Stimulated activated CD8-positive, alpha-beta memory T cell treated with anti-CD3 and anti-CD28 coated beads, Interleukin-7, amount 100 ng/mL, for 4 hours (primary cell): Measurements from ENCODE around the gene LSAMP.

Experiments used
- DNase-seq, 2 donors: peaks; one replicate each; pipeline ENCODE4 v3.0.0-alpha.2; 2020; ENCODE audit warnings: low read depth in 2 of 2

The LSAMP gene

DNA sequence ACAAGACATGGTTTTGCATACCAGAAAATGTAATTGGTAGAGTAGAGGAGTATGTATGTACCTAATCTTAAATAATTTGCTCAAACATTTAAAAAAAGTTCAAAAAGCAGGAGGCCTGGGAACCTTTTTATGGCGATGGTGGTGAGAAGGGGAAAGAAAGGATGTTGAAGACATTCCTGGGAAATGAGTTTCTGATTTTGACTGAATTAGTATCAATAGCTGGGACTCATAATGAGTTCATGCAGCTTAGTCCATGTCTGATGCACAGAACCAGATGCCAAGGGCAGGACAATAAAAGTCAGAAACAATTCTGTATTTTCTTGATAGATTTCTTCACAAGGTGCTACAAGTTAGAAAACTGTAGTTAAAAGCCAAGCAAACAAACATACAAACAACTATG is 426.6 kb downstream of the LSAMP start:
- no peak for DNase-seq

DNA sequence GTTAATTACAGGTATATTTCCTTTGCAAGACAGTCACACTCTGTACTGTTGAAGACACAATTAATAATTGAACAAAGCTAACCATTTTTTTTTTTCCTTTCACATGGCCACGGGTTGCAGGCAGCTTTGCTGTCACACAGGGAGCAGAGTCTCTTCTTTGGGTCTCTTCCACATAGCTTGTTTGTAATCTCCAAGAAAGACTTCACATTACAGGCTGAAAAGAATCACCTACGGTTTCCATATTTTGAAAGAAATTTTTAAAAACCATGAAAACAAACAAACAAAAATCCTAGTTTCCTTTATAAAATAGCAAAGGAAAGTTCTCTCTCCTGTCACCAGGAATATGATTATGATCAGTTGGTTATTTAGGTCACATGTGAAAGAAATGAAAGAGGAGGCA is 429.4 kb downstream of the LSAMP start:
- no peak for DNase-seq

DNA sequence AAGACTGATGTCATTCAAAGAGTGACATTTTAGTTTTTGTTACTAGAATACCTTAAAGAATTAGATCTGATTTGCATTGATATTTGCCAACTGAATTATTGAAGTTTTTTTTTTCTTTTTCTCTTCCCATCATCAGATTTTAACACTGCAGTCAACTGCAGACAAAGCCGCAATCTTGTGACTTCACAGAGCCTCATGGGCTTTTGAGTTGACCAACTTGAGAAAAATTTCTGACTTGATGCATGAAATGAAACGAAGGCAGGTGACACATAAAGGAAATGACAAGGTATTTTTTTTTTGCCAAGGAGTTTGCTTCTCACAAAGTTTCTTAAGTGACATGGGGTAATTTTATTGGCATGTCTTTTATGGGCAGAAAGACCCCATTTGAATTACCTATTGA is 438.3 kb downstream of the LSAMP start:
- no peak for DNase-seq

DNA sequence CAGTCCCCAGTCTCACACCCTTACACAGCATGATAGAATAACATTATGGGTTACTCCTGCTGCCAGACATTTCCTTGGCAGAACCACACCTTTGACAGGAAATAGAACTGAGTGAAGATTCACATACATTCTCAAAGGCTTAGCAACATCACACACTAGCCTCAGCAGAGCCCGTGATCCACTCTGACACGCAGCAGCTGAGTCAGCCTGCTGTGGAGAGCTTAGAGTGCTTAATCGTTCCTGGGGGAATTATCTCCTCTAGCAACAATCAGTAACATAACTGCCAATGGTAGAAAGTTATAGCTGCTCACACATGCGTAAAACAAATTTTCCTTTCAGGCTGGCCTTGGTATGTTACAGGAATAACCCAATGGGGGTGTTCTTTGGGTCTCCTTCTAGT is 439.9 kb downstream of the LSAMP start:
- no peak for DNase-seq

DNA sequence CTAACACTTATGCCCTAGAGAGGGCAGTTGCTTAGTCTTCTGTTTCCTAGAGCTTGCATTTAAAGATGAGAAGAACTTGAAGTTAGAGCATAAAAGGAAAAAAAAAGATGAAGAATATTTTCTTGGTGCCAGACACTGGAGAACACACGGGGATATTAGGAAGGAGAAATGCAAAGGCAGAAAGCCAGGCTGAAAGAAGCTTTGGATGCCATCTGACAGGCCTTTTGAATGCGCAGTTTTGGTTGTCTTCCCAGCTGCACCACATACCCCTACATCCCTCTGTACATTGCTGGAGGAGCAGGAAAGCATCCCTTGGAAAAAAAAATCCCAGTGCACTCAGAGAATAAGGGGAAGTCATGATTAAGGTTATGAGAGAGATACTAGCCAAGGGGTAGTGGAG is 443.1 kb downstream of the LSAMP start:
- no peak for DNase-seq

DNA sequence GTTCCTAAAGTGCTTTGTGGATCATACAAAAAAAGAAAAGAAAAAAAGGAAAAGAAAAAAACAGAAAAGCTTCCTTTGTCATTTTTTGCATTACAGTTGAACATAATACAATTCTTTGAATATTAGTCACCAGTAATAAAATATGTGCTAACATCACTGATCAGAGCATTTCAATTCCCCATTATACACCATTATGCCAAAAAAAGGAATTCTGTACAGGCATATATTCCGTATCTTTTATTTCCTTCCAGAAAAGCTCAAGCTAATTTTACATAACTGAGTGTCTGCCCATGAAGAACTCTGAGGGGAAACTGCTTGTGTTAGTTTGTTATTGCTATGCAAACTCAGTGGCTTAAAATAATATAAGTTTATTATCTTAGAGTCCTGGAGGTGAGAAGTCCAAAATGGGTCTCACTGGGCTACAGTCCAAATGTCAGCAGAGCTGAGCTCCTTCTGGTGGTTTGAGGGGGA is 444.1 kb downstream of the LSAMP start:
- DNase-seq, result no peak

DNA sequence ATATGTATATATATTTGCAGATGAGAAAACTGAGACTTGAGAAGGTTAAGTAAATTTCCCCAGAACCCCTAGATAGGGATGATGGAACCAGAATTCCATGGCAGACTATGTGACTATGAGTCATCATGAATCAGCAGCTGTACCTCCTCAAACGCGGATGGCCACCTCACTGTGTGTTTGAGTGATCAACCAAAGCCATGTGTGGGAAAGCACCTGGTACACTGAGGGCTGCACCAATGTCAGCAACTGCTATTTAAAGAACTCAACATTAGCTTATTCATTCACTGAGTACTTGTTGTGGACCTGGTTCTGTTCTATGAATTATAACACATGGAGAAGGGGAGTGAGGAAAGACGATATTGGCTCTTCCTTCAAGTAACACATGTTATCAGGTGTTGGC is 445.0 kb downstream of the LSAMP start:
- no peak for DNase-seq

DNA sequence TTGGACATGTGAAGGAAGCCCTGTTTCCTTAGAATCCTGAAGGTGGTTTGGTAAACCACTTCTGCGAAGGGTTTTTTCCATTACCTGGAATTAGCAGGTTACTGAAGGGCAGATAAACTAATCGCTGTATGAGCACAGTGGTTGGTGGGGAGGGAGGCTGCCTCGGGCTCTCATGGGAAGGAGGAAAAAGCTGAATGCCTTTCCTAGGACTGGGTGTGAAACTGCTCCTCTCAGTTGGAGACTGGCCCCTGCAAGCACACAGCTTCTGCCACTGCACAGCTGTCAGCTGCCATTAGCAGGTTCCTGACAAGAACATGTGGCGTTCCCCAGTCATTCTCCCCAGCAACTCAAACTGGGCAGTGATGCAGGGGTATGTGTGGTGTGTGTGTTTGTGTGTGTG is 445.7 kb downstream of the LSAMP start:
- DNase-seq, result no peak

DNA sequence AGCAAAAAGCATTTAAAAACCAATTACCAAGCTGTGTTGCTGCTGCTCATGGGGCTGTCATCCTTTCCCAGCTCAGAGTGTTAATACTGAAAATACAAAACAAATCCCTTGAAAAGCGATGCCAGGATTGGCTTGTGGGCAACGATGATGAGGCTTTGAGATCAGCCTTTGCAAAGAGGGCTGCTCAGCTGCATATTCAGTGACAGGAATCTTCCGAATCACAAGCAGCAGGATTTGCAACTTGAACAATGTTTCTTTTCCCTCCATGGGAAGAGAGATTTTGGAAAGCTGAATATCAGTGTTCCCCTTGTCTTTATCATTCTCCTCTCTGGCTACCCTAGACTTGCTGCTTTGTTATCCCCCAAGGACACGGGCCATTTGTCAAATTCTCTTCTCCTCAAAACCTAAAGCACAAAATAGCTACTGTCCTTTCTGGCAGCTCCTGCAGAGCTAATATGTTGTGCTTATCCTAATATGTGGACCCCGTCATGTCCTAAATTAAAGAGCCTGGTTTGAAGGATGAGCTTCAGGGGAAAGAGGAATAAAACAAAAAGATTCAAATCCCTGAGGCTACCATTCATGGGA is 446.2 kb downstream of the LSAMP start:
- no peak for DNase-seq

DNA sequence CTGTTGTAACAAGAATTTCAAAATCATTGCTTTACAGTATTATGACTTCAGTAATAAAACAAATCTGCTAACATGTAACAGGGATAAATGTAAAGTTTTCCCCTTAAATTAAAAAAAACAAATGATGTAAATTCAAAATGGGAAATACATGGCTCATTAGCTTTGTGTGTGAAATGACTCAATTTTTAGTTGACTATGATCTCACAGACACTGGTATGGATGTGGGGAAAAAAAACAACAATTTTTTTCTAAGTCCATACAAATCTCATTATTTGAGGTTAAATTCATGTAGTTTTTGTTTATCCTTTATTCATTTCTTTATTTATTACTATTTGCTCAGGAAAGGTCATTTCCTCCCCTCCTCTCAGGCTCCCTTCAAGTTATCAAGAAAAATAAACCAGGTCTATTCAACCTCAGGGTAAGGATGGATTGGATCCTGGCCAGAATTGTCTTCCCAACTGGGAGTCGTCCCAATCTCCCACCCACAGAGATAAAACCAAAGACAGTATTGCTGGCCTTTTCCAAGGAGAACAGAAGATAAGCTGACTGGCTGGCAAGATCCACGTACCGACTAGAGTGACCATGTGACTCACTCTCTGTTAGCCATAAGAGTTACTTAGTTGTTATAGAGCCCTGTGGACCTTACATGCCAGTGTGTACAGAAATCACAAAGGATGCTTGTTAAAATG is 448.7 kb downstream of the LSAMP start:
- DNase-seq, result no peak

DNA sequence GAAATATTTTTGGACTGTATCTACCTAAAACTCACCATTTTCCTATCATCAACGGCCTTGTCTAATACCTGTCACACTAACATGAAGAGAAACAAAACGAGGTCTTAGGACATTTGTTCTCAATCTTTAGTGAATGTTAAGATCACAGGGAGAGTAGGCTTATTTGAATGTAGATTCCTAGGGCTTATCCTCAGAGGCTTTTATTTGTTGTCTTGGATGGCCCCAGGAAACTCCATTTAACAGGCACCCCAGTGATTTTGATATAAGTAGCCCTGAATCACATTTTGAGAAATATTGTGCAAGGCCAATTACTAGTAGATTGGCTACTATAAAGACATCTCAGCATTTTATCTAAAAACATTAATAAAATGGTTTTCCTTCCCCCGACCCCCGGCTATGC is 454.6 kb downstream of the LSAMP start:
- no peak for DNase-seq

DNA sequence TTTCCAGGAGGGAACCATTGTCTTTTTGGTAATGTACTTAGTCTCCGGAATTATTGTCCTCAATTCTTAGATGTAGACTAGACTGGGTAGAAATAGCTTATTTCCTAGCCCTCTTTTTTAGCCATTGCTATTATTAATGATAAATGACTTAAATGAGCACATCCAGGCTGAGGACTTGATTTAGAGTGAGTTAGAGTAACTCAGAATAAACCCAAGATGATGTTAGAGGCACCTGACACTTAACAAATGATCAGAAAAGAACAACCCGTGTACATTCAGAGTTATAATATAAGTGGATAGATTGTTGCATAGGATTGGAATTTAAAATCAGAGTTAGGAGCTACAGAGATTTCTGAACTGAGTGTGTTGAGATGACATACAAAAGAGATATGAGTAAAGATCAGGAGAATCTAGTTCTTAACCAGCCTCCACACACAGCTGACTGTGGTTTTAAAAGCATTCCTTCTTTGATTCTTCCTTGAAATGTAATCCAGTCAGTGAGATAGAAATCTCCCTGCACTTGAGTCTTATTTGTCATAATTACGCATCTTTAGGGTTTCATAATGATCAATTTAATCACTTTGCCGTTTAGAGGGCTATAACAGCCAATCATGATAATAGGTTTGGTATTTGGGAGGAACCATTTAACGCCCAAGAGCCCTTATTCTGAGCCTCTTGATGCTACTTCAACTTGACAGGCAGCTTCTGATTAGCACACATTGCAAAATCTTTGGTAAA is 455.4 kb downstream of the LSAMP start:
- no peak for DNase-seq

DNA sequence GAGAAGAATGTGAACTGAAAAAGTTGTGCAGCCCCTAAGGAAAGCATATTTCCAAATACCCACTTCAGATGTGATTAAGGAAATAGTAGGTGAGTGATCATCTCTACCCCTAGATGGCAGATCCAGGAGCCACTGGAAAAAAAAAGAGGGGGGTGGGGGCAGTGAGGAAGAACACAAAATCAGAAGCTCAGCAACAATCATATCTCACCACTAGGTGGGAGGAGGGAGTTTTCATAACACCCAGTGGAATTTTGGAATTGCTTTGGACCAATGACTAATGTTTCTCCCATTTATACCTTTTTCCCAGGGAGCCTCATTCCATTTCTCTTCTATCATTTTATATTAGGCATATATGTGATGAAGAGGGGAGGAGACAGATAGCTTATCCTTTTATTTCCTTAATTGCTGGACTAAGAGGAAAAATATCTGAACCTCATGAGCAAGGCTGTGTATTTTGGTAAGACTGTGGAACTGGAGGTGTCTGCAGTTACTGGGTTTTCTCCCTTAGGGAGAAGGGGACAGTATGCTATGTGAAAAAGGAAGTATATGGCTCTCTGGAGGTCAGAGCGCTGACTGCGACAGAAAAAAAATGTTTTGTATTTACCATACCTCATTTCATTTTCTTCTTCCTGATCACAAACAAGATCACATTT is 458.6 kb downstream of the LSAMP start:
- no peak for DNase-seq

DNA sequence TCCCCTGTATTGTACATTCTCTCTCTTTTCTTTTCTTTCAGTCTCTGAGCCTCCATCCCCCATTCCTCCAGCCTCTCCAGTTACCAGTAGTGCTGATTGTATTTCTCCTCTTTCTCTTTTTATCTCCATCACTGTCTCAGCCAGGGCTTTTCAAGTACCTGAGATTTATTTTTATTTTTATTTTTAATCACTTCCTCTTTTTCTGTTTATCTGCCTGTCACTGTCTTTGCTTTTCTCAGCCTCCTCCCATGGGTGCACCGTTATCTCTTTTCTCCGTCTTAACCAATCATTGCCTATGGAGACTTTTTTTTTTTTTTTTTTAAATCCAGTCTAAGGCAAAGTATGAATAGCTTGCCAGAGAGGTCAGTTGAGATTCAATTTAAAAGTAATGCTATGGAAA is 462.7 kb downstream of the LSAMP start:
- DNase-seq, result no peak

DNA sequence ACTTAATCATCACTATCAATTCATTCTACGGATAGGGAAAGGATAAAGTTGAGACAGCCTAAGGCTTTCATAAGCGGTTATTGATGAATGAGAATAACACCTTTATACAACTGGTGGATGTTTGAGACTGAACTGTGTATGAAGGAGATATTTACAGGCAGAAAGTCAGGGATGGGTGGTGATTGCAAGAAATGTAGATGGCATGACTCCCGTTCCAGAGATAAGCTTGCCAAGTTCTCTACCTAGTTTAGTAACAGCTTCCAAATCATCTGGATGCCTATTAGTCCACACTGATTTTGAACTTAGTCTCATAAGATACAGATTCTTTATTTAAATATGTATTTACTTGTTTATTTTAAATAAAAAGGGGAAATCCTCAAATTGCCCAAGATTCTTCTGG is 463.2 kb downstream of the LSAMP start:
- DNase-seq, result no peak

DNA sequence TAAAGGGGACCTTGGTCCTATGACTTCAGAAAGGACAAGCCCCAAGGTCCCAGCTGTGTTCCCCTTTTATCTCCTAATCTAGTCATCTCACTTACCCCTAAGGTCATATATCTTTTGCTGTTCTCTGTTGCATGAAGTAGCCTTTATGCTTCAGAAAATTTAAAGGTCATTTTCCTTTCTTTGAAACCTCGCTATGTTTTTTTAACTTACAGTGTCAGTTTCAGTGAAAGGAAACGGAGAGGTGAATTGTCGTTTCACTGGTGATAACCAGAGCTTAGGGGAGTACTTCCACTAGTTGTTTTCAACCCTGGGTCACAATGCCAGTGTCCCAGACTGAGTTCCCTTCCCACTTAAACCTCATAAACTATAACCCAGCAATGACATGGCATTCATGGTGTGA is 464.6 kb downstream of the LSAMP start:
- no peak for DNase-seq

DNA sequence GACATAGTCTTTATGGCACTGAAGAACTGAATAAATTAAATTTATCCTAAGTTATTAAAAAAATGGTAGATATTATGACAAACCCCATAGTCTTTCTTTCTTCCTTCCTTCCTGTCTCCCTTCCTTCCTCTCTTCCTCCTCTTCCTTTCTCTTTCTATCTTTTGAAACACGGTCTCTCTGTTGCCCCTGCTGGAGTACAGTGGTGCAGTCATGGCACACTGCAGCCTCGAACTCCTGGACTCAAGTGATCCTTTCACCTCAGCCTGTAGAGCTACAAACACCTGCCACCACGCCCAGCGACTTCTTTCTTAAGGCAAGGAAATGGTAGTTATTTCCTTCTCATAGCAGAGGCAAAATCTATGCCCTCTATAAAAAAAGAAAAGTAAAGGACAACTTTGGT is 467.4 kb downstream of the LSAMP start:
- no peak for DNase-seq

DNA sequence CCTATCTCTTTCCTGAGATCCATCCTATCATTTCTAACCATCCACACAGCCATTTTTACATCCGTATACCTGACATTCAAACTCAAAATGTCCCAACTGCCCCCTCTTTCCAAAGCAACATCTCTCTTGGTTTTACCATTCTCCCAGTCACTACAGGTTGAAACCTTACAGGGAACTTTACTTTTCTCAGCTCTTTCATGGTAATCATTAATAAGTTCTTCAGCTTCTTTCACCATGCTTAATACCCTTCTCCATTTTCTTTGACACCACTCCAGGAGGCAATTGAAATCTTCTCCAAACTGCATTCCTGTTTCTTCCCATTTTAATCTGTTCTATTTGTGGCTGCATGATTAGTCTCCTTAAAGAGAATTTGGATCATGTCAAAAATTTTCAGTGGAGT is 469.5 kb downstream of the LSAMP start:
- DNase-seq, result no peak

DNA sequence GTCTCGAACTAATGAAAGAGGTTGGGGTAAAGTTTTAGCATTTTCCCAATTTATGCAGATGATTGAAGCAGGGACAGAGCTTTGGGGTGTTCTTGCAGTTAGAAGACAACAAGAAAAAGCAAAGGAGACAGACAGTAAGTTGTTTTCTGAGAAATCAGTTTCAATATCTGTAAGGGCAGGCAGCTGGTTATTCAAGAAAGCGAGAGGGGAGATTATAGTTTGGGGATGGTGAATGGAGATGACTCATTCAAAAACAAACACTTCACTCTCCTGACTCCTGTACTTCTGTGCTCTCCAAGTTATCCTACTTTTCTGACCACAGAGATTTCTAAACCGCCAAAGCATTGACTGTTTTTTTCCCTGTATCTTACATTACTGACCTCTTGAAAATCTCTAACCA is 469.9 kb downstream of the LSAMP start:
- DNase-seq, result no peak

DNA sequence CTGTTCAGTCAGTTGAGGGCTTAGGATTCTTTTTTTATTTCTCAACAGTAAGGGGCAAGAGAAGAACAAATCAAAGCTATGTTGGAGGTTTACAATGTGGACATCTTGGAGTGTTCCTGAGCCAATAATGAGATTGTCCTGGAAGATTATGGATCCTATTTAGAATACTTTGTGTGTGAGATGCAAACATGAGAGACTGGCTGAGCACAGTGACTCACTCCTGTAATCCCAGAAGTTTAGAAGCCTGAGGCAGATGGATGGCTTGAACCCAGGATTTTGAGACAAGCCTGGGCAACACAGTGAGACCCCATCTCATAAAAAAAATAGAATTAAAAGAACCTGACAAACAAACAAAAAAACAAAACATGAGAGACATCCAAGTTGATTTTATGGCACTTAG is 470.3 kb downstream of the LSAMP start:
- no peak for DNase-seq

DNA sequence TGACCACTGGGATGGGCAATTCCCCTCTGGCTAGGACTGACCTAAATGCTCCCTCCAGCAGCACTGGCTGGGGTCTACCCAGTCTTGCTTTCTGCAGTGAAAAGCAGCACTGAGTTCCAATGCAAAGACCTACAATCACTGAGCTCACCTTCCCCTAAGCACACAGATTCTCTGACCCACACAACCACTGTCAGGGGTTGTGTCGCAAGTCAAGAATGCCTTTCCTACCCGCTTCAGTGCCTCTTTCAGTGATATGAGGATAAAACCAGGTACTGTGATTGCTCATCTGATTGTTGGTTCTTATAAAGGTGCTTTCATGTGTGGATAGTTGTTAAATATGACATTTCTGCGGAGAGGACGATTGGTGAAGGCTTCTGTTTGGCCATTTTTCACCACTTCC is 476.4 kb downstream of the LSAMP start:
- no peak for DNase-seq

DNA sequence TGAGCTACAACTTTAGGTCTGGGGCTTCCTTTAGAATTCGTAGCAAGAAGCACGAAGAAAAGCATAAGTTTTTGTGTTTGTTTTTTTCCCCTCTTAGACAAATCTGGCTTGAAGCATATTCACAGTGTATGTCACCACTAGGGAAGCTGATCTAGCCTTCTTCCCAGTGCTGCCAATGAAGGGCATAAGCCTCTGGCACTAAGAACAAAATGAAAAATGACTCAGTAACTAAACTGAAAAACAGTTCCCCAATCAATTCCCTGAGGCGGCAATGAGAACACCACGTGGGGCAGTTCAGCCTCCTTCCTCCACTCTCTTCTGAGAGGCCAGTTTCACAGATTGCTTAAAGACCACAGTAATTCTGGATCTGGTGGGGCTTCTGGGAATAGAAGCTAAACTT is 483.9 kb downstream of the LSAMP start:
- no peak for DNase-seq

DNA sequence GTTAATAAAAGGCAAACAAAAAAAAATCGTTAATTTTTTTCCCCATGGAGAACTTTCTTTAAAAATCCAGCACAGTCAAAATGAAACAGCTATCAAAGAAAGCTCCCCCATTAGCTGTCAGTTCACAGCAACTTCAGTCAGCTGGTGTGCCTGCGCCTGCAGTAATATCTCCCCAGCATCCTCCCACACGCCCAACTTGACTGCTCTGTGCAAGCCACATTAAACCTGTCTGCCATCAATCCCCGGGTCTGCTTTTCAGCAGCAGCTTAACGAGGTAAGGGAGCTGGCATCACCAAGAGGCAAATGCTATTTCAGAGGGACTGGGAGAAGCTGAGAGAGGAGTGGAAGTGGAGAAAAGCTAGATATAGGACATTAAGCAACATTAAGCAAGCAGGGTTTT is 484.5 kb downstream of the LSAMP start:
- DNase-seq, result no peak
